Measurements from ENCODE around the gene EPHB4. TPM values are rescaled to one million over a fixed set of nuclear protein-coding genes. Genes with fewer than 3 reads are reported as not detected.

Gene EPHB4
- total and polyA plus RNA-seq, 2 donors = 7.3 to 9.6 TPM

DNA sequence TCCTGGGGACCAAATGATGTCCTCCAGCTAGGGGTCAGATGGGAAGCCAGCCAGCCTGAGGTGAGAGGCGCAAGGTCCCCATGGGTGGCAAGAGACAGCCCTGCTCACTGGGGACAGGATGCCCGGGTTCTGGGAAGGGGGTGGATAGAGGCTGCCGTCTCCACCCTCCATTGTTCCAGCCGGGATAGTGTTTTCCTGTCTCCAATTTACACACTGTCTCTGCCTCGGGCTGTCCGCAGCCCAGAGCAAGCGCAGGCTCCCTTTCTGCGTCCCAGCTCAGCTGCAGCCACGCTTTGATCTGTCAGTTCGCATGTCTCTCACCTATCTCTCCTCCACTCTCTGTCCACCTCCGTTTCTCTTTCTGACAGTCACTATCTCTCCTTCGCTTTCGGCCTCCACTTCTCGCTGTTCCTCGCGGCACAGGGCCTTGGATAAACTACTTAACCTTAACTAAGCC, 2.1 kb downstream of the EPHB4 start:
- Histone ChIP-seq H3K27me3 (ENCODE audit: control insufficient read depth in 2 of 2, insufficient read depth in 1 of 2, low read length in 1 of 2) (peaks cover 52 to 67% of the 10 kb centered on the region in 2 donors), H3K9me3 (ENCODE audit: control insufficient read depth in 2 of 2, insufficient read depth in 1 of 2, low read length in 1 of 2) (peaks cover 0 to 5% of the 10 kb centered on the region in 2 donors), H3K4me1 (ENCODE audit: control insufficient read depth in 2 of 2, insufficient read depth in 2 of 2, low read length in 2 of 2) (peaks cover 0 to 22% of the 10 kb centered on the region in 2 donors), H3K4me3 (ENCODE audit: low read length in 2 of 2) (peak overlapping the region in 1 of 2 donors; percentile 3), H3K36me3 (ENCODE audit: control insufficient read depth in 2 of 2, insufficient read depth in 2 of 2, low read length in 1 of 2) (no peaks in the 10 kb centered on the region), H3K27ac (ENCODE audit: low read depth in 1 of 2, low read length in 1 of 2) (no peak overlapping the region)
- no peak for DNase-seq (ENCODE audit: low read depth in 6 of 9, low spot score in 9 of 9)
- WGBS = 90% methylated on average over 16 of the region's 16 CpGs

DNA sequence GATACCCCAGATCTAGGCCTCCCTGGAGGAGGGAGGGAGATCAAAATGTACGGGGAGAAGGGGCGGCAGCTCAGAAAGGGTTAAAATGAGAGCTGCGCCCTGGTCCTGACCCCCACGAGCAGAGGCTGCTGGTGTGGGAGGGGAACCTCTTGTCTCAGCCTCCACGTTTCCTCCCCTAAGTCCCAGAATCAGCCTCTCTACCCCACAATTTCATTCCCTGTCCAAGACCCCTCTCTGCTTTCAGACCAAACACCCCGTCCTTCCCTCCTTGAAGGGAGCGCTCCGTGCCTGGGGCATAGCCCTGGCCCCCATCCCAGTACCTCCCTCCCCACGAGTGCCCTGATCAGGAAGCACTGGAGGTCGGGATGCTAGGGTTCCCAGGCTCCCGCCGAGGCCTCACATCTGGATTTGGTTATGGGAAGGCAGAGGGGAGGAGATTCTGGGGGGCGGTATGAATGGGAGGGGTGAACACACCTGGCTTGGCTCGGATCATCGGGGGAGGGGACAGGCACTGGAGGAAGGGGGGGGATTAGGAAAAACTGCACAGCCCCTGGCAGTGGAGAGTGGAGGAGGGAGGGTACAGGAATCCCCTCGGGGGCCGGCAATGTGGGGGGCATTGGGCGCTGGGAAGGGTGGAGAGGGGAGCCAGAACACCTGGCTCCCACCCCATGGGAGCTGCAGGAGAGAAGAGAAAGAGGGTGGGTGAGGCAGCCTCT, 2.7 kb downstream of the EPHB4 start:
- no peak for DNase-seq (ENCODE audit: low read depth in 6 of 9, low spot score in 9 of 9)
- Histone ChIP-seq H3K27ac (ENCODE audit: low read depth in 1 of 2, low read length in 1 of 2) (no peak overlapping the region), H3K4me1 (ENCODE audit: control insufficient read depth in 2 of 2, insufficient read depth in 2 of 2, low read length in 2 of 2) (peaks cover 0 to 22% of the 10 kb centered on the region in 2 donors), H3K27me3 (ENCODE audit: control insufficient read depth in 2 of 2, insufficient read depth in 1 of 2, low read length in 1 of 2) (peaks cover 52 to 63% of the 10 kb centered on the region in 2 donors), H3K4me3 (ENCODE audit: low read length in 2 of 2) (peak overlapping the region in 1 of 2 donors; percentile 3), H3K9me3 (ENCODE audit: control insufficient read depth in 2 of 2, insufficient read depth in 1 of 2, low read length in 1 of 2) (peaks cover 0 to 5% of the 10 kb centered on the region in 2 donors), H3K36me3 (ENCODE audit: control insufficient read depth in 2 of 2, insufficient read depth in 2 of 2, low read length in 1 of 2) (no peaks in the 10 kb centered on the region)
- WGBS = 92% methylated on average over 18 of the region's 18 CpGs

GRCh38 chr7:100823534-100823933, 3.8 kb downstream of the EPHB4 start:
- no peak overlapping the region for H3K4me3 ChIP-seq (ENCODE audit: low read length in 2 of 2)
- peaks cover 0 to 19% of the 10 kb centered on the region in 2 donors for H3K4me1 ChIP-seq (ENCODE audit: control insufficient read depth in 2 of 2, insufficient read depth in 2 of 2, low read length in 2 of 2)
- WGBS = 98% methylated on average over 31 of the region's 31 CpGs
- H3K27me3 ChIP-seq (ENCODE audit: control insufficient read depth in 2 of 2, insufficient read depth in 1 of 2, low read length in 1 of 2) = peaks cover 42 to 52% of the 10 kb centered on the region in 2 donors
- no peak for DNase-seq (ENCODE audit: low read depth in 6 of 9, low spot score in 9 of 9)
- no peaks in the 10 kb centered on the region for H3K36me3 ChIP-seq (ENCODE audit: control insufficient read depth in 2 of 2, insufficient read depth in 2 of 2, low read length in 1 of 2)
- no peak overlapping the region for H3K27ac ChIP-seq (ENCODE audit: low read depth in 1 of 2, low read length in 1 of 2)
- H3K9me3 ChIP-seq (ENCODE audit: control insufficient read depth in 2 of 2, insufficient read depth in 1 of 2, low read length in 1 of 2) = peaks cover 0 to 5% of the 10 kb centered on the region in 2 donors

DNA sequence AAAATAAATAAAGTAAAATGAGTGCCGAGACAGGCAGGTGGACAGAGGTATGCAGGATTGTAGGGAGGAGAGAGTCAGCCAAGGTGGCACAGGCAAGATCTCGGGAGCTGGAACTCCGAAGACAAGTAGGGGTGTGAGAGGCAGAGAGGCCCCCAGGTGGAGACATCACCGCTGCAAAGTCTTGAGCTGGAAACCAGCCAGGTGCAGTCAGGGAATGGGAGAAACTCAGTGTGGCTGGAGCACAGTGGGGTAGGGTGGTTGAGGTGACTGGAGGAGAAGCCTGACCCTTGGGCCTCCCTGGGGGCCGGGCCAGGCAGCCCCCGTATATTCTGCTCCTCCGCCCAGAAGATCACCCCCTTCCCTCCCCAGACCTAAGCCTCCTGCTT, 4.2 kb downstream of the EPHB4 start:
- WGBS = 90% methylated on average over 7 of the region's 7 CpGs
- H3K36me3 ChIP-seq (ENCODE audit: control insufficient read depth in 2 of 2, insufficient read depth in 2 of 2, low read length in 1 of 2) = no peaks in the 10 kb centered on the region
- peaks cover 0 to 4% of the 10 kb centered on the region in 2 donors for H3K9me3 ChIP-seq (ENCODE audit: control insufficient read depth in 2 of 2, insufficient read depth in 1 of 2, low read length in 1 of 2)
- no peak overlapping the region for H3K27ac ChIP-seq (ENCODE audit: low read depth in 1 of 2, low read length in 1 of 2)
- no peak for DNase-seq (ENCODE audit: low read depth in 6 of 9, low spot score in 9 of 9)
- peaks cover 38 to 48% of the 10 kb centered on the region in 2 donors for H3K27me3 ChIP-seq (ENCODE audit: control insufficient read depth in 2 of 2, insufficient read depth in 1 of 2, low read length in 1 of 2)
- no peak overlapping the region for H3K4me3 ChIP-seq (ENCODE audit: low read length in 2 of 2)
- H3K4me1 ChIP-seq (ENCODE audit: control insufficient read depth in 2 of 2, insufficient read depth in 2 of 2, low read length in 2 of 2) = peaks cover 0 to 17% of the 10 kb centered on the region in 2 donors

DNA sequence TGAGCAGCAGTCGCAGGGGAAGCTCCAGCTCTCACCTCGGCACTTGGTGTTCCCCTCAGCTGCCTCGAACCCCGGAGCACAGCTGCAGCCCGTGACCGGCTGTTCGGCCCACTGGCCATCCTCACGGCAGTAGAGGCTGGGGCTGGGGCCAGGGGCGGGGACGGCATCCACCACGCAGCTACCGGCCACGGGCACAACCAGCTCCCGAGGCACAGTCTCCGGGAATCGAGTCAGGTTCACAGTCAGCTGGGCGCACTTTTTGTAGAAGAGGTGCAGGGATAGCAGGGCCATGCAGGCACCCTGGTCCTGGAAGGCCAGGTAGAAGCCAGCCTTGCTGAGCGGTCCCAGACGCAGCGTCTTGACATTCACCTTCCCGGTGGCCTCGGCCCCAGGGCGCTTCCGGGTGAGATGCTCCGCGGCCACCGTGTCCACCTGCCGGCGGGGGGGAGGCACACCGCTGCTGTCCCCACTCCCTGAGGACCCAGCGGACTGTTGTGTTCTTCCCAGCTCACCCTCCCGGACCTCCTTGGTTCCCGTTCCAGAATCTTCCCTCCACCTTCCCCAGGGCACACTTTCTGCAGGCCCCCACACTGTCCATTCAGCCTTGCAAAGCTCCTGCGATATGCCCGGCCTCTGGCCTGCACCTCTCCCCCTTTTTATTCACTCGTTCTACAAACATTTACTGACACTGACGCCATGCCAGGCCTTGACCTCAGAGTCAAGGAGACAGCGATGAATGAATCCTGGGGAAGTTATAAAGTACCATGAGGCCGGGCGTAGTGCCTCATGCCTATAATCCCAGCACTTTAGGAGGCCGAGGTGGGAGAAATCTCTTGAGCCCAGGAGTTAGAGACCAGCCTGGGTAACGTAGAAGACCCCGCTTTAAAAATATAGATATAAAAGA, 4.8 kb downstream of the EPHB4 start:
- H3K27me3 ChIP-seq (ENCODE audit: control insufficient read depth in 2 of 2, insufficient read depth in 1 of 2, low read length in 1 of 2) = peaks cover 32 to 41% of the 10 kb centered on the region in 2 donors
- H3K36me3 ChIP-seq (ENCODE audit: control insufficient read depth in 2 of 2, insufficient read depth in 2 of 2, low read length in 1 of 2) = no peaks in the 10 kb centered on the region
- H3K27ac ChIP-seq (ENCODE audit: low read depth in 1 of 2, low read length in 1 of 2) = no peak overlapping the region
- H3K4me3 ChIP-seq (ENCODE audit: low read length in 2 of 2) = no peak overlapping the region
- H3K4me1 ChIP-seq (ENCODE audit: control insufficient read depth in 2 of 2, insufficient read depth in 2 of 2, low read length in 2 of 2) = peaks cover 0 to 10% of the 10 kb centered on the region in 2 donors
- WGBS = 97% methylated on average over 43 of the region's 43 CpGs
- DNase-seq (ENCODE audit: low read depth in 6 of 9, low spot score in 9 of 9) = no peak
- H3K9me3 ChIP-seq (ENCODE audit: control insufficient read depth in 2 of 2, insufficient read depth in 1 of 2, low read length in 1 of 2) = no peaks in the 10 kb centered on the region

DNA sequence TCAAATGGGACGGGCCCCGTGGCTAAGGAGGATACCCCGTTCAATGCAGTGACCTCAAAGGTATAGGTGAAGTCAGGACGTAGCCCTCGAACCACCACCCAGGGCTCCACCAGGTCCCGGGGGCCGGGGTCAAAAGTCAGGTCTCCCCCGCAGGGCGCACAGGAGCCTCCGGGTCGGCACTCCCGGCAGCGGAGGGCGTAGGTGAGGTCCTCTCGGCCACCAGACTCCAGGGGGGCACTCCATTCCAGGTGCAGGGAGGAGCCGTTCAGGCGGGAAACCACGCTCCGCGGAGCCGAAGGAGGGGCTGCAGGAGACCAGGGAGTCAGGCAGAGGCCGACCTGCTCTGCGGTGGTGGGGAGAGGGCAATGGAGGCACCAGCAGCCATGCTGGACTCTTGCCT, 7.7 kb downstream of the EPHB4 start:
- Histone ChIP-seq H3K27me3 (ENCODE audit: control insufficient read depth in 2 of 2, insufficient read depth in 1 of 2, low read length in 1 of 2) (peaks cover 3 to 14% of the 10 kb centered on the region in 2 donors), H3K4me1 (ENCODE audit: control insufficient read depth in 2 of 2, insufficient read depth in 2 of 2, low read length in 2 of 2) (no peaks in the 10 kb centered on the region), H3K9me3 (ENCODE audit: control insufficient read depth in 2 of 2, insufficient read depth in 1 of 2, low read length in 1 of 2) (no peaks in the 10 kb centered on the region), H3K27ac (ENCODE audit: low read depth in 1 of 2, low read length in 1 of 2) (no peak overlapping the region), H3K4me3 (ENCODE audit: low read length in 2 of 2) (no peak overlapping the region), H3K36me3 (ENCODE audit: control insufficient read depth in 2 of 2, insufficient read depth in 2 of 2, low read length in 1 of 2) (no peaks in the 10 kb centered on the region)
- 95% methylated on average over 23 of the region's 23 CpGs for WGBS
- DNase-seq (ENCODE audit: low read depth in 6 of 9, low spot score in 9 of 9) = no peak

- no peak overlapping the region for H3K27ac ChIP-seq (ENCODE audit: low read depth in 1 of 2, low read length in 1 of 2)
- WGBS = 90% methylated on average over 6 of the region's 6 CpGs
- no peaks in the 10 kb centered on the region for H3K9me3 ChIP-seq (ENCODE audit: control insufficient read depth in 2 of 2, insufficient read depth in 1 of 2, low read length in 1 of 2)
- peaks cover 2 to 6% of the 10 kb centered on the region in 2 donors for H3K27me3 ChIP-seq (ENCODE audit: control insufficient read depth in 2 of 2, insufficient read depth in 1 of 2, low read length in 1 of 2)
- no peak for DNase-seq (ENCODE audit: low read depth in 6 of 9, low spot score in 9 of 9)
- H3K4me1 ChIP-seq (ENCODE audit: control insufficient read depth in 2 of 2, insufficient read depth in 2 of 2, low read length in 2 of 2) = no peaks in the 10 kb centered on the region
- H3K36me3 ChIP-seq (ENCODE audit: control insufficient read depth in 2 of 2, insufficient read depth in 2 of 2, low read length in 1 of 2) = no peaks in the 10 kb centered on the region
- no peak overlapping the region for H3K4me3 ChIP-seq (ENCODE audit: low read length in 2 of 2)
Measured at GRCh38 chr7:100818825-100819224, 8.5 kb downstream of the EPHB4 start.

- Histone ChIP-seq H3K4me1 (ENCODE audit: control insufficient read depth in 2 of 2, insufficient read depth in 2 of 2, low read length in 2 of 2) (no peaks in the 10 kb centered on the region), H3K27me3 (ENCODE audit: control insufficient read depth in 2 of 2, insufficient read depth in 1 of 2, low read length in 1 of 2) (peaks cover 2 to 3% of the 10 kb centered on the region in 2 donors), H3K27ac (ENCODE audit: low read depth in 1 of 2, low read length in 1 of 2) (no peak overlapping the region), H3K4me3 (ENCODE audit: low read length in 2 of 2) (no peak overlapping the region), H3K36me3 (ENCODE audit: control insufficient read depth in 2 of 2, insufficient read depth in 2 of 2, low read length in 1 of 2) (no peaks in the 10 kb centered on the region), H3K9me3 (ENCODE audit: control insufficient read depth in 2 of 2, insufficient read depth in 1 of 2, low read length in 1 of 2) (no peaks in the 10 kb centered on the region)
- no peak for DNase-seq (ENCODE audit: low read depth in 6 of 9, low spot score in 9 of 9)
- WGBS = 96% methylated on average over 9 of the region's 9 CpGs
Measured at GRCh38 chr7:100818366-100818765, 9.0 kb downstream of the EPHB4 start.

- Histone ChIP-seq H3K9me3 (ENCODE audit: control insufficient read depth in 2 of 2, insufficient read depth in 1 of 2, low read length in 1 of 2) (no peaks in the 10 kb centered on the region), H3K36me3 (ENCODE audit: control insufficient read depth in 2 of 2, insufficient read depth in 2 of 2, low read length in 1 of 2) (no peaks in the 10 kb centered on the region), H3K4me1 (ENCODE audit: control insufficient read depth in 2 of 2, insufficient read depth in 2 of 2, low read length in 2 of 2) (no peaks in the 10 kb centered on the region), H3K27me3 (ENCODE audit: control insufficient read depth in 2 of 2, insufficient read depth in 1 of 2, low read length in 1 of 2) (no peaks in the 10 kb centered on the region), H3K4me3 (ENCODE audit: low read length in 2 of 2) (no peak overlapping the region), H3K27ac (ENCODE audit: low read depth in 1 of 2, low read length in 1 of 2) (no peak overlapping the region)
- WGBS = 94% methylated on average over 19 of the region's 19 CpGs
- no peak for DNase-seq (ENCODE audit: low read depth in 6 of 9, low spot score in 9 of 9)
Measured at GRCh38 chr7:100817097-100817496, 10.2 kb downstream of the EPHB4 start.

All from thymus (tissue), 11 donors.